ENCODE measurements around the gene CYP26B1. TPM values are rescaled to one million over a fixed set of nuclear protein-coding genes. Genes with fewer than 3 reads are reported as not detected.

The CYP26B1 gene
- total and polyA plus RNA-seq, 2 of the 8 experiments (the other 6 are each of a cell fraction or from before 2014, with no cell fraction given), result 0.06 to 0.69 TPM

GRCh38 chr2:72149556-72150156 lies 2.0 kb upstream of the CYP26B1 start:
- Histone ChIP-seq H2BK120ac (replicated peaks; ENCODE audit: low read depth, low read length) (no peak overlapping the region), H3K36me3 (ENCODE audit: control insufficient read depth in 2 of 4, insufficient read depth in 4 of 4, low read length in 3 of 4) (no peaks in the 10 kb centered on the region)
- TF ChIP-seq KDM5A (IDR thresholded peaks at IDR 0.05; ENCODE audit: low read length) (no peak), ZNF274 (IDR thresholded peaks at IDR 0.05; ENCODE audit: borderline replicate concordance, extremely low read depth, low read length) (no peak), POLR2AphosphoS5 (IDR thresholded peaks at IDR 0.05; ENCODE audit: low read depth, low read length) (no peak), BRCA1 (IDR thresholded peaks at IDR 0.05; ENCODE audit: low read depth, low read length) (no peak), MAFK (IDR thresholded peaks at IDR 0.05; ENCODE audit: low read depth, low read length) (no peak), SUZ12 (IDR thresholded peaks at IDR 0.05; ENCODE audit: low read length) (peak; percentile 96)

More at GRCh38 chr2:72149556-72150156, 2.0 kb upstream of the CYP26B1 start:
- Histone ChIP-seq H2BK12ac (ENCODE audit: low read depth, low read length) (no peak overlapping the region), H3K23ac (ENCODE audit: insufficient read length) (no peak overlapping the region), H3K79me1 (ENCODE audit: low read depth, low read length) (no peaks in the 10 kb centered on the region), H3K4me3 (ENCODE audit: extremely low read depth in 1 of 4, insufficient read depth in 2 of 4, low read depth in 3 of 4, low read length in 4 of 4) (peak overlapping the region; percentile 49 to 56 (median 52); a peak in 7 of 8 replicates), H3K23me2 (ENCODE audit: low read depth, low read length) (peaks cover 25% of the 10 kb centered on the region), H3K4me1 (replicated peaks in 1 of 4; ENCODE audit: control insufficient read depth in 3 of 4, insufficient read depth in 4 of 4, low read length in 3 of 4) (peaks cover 7 to 28% (median 16%) of the 10 kb centered on the region in 4 experiments), H4K20me1 (replicated peaks in 1 of 2; ENCODE audit: control insufficient read depth in 1 of 2, insufficient read depth in 2 of 2, low read length in 2 of 2) (peaks cover 0 to 12% of the 10 kb centered on the region in 2 experiments), H2AFZ (ENCODE audit: low read length) (no peak overlapping the region), H3K18ac (ENCODE audit: extremely low read depth, low read length) (0 out of 2 replicates have a peak overlapping the region, but pooled peaks have one; percentile 48), H2BK5ac (ENCODE audit: low read depth, low read length) (no peak overlapping the region), H3K27me3 (replicated peaks in 1 of 4; ENCODE audit: control insufficient read depth in 3 of 4, extremely low read depth in 1 of 4, insufficient read depth in 3 of 4, low read length in 3 of 4) (peaks cover 36 to 67% (median 60%) of the 10 kb centered on the region in 4 experiments), H3K9ac (replicated peaks in 1 of 4; ENCODE audit: extremely low read depth in 1 of 4, low read depth in 3 of 4, low read length in 3 of 4) (peak overlapping the region in 1 of 4 experiments; percentile 24; a peak in 1 of 7 replicates), H3K9me3 (ENCODE audit: insufficient read depth in 2 of 2, low read depth in 1 of 2, low read length in 1 of 2) (no peaks in the 10 kb centered on the region), H2BK20ac (ENCODE audit: low read length) (no peak overlapping the region), H3K4ac (replicated peaks; ENCODE audit: insufficient read length, low read depth, low read length) (no peak overlapping the region), H3K14ac (ENCODE audit: insufficient read length) (no peak overlapping the region), H3K79me2 (ENCODE audit: control insufficient read depth in 1 of 2, insufficient read depth in 2 of 2, low read length in 2 of 2) (no peaks in the 10 kb centered on the region), H4K91ac (replicated peaks; ENCODE audit: insufficient read length, low read length) (no peak overlapping the region), H4K5ac (ENCODE audit: insufficient read length, low read depth, low read length) (no peak overlapping the region), H4K8ac (ENCODE audit: extremely low read depth, insufficient read depth, low read length) (no peak overlapping the region), H2BK15ac (ENCODE audit: low read length) (no peak overlapping the region), H3K56ac (replicated peaks; ENCODE audit: insufficient read length, low read depth, low read length) (no peak overlapping the region), H3K27ac (ENCODE audit: low read depth, low read length) (no peak overlapping the region), H2AK5ac (ENCODE audit: low read depth, low read length) (no peak overlapping the region), H3K4me2 (ENCODE audit: insufficient read depth in 1 of 2, low read depth in 2 of 2, low read length in 2 of 2) (peak overlapping the region; percentile 62 to 87)
- ChIA-PET CTCF (ENCODE audit: partially characterized antibody) (interaction anchor here (0.6 to 7.0 kb wide), 60 partner anchors 10 to 619 kb away, joined by 3 to 115 read pairs (median 4); no protein-coding TSS in a partner anchor), POLR2A (ENCODE audit: partially characterized antibody) (no interaction called here)
- WGBS, 2 experiments (ENCODE audit: extremely low coverage in 1 of 2, insufficient coverage in 1 of 2, insufficient read length in 1 of 2, insufficient replicate concordance in 2 of 2, low coverage in 1 of 2, low lambda C conversion rate in 2 of 2, missing lambda C conversion rate in 1 of 2), result 8% methylated on average over 39 of the region's 45 CpGs; no CpG with 5 or more reads in 1 of the 2 experiments
- FAIRE-seq (no peak), DNase-seq (ENCODE audit: low read depth in 1 of 2, low spot score in 2 of 2) (no peak)

Data from H1 (cell line).